ENCODE measurements around the gene ENPP4. TPM values are rescaled to one million over a fixed set of nuclear protein-coding genes. Genes with fewer than 3 reads are reported as not detected.
"Not testable (repeated sequence)": the region's sequence is repeated elsewhere in the genome, so short reads cannot be mapped to it uniquely, and the experiment has no call there.

Gene ENPP4
- total RNA-seq, 1 donor = 6.5 TPM

DNA sequence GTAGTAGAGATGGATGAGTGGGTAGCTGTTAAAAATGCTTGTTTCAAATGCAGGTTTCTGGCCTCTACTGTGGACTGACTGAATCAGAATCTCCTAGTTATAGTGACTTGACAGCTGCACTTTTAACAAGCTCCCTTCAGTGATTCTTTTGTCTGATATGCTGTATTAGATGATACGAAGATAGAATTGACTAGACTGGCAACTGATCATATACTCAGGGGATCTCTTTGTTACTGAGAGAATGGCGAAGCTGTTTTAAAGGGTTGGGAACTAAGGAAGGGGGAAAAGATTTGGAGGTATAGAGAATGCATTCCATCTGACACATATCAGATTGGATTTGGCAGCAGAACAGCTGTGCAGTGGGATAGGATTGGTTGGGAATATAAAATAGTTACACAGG is 7.0 kb downstream of the ENPP4 start:
- Histone ChIP-seq H2AFZ (ENCODE audit: low read length) (no peak overlapping the region), H3K9me3 (ENCODE audit: low read depth, low read length) (no peaks in the 10 kb centered on the region), H3K4me2 (ENCODE audit: insufficient read depth, low read length) (no peak overlapping the region), H3K4me1 (ENCODE audit: insufficient read depth, low read length) (no peaks in the 10 kb centered on the region), H3K4me3 (ENCODE audit: insufficient read depth, low read length) (no peak overlapping the region), H3K79me2 (ENCODE audit: insufficient read depth, low read length) (no peaks in the 10 kb centered on the region), H3K27ac (ENCODE audit: low read depth, low read length) (no peak overlapping the region), H3K27me3 (ENCODE audit: insufficient read depth, low read length) (no peaks in the 10 kb centered on the region), H4K20me1 (ENCODE audit: insufficient read depth, low read length) (no peaks in the 10 kb centered on the region), H3K36me3 (ENCODE audit: insufficient read depth, low read length) (no peaks in the 10 kb centered on the region)
- no peak for DNase-seq (ENCODE audit: insufficient read length, low spot score, missing footprints)
- TF ChIP-seq, protein P1, sequence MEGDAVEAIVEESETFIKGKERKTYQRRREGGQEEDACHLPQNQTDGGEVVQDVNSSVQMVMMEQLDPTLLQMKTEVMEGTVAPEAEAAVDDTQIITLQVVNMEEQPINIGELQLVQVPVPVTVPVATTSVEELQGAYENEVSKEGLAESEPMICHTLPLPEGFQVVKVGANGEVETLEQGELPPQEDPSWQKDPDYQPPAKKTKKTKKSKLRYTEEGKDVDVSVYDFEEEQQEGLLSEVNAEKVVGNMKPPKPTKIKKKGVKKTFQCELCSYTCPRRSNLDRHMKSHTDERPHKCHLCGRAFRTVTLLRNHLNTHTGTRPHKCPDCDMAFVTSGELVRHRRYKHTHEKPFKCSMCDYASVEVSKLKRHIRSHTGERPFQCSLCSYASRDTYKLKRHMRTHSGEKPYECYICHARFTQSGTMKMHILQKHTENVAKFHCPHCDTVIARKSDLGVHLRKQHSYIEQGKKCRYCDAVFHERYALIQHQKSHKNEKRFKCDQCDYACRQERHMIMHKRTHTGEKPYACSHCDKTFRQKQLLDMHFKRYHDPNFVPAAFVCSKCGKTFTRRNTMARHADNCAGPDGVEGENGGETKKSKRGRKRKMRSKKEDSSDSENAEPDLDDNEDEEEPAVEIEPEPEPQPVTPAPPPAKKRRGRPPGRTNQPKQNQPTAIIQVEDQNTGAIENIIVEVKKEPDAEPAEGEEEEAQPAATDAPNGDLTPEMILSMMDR (IDR thresholded peaks at IDR 0.05; ENCODE audit: extremely low read depth, low read depth, low read length) = no peak

DNA sequence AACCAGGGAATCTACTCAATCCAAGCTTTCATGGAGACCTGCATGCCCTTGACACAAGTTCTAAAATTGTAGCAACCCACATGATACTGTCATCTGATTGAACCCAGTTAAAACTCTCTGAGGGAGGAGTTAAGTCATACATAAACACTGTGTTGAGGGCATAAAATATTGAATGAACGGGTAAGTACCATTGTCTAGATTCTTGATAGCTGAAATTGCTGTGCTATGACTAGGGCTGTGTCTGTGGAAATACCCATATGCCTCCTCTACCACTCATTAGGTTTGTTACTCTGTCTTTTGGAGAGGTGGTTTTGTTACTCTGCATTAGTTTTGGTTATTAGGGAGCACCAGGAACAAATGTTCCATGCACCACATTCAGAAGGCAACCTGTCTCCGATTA is 7.6 kb downstream of the ENPP4 start:
- Histone ChIP-seq H4K20me1 (ENCODE audit: insufficient read depth, low read length) (no peaks in the 10 kb centered on the region), H3K4me1 (ENCODE audit: insufficient read depth, low read length) (no peaks in the 10 kb centered on the region), H3K36me3 (ENCODE audit: insufficient read depth, low read length) (no peaks in the 10 kb centered on the region), H3K27me3 (ENCODE audit: insufficient read depth, low read length) (no peaks in the 10 kb centered on the region), H3K4me3 (ENCODE audit: insufficient read depth, low read length) (no peak overlapping the region), H3K9me3 (ENCODE audit: low read depth, low read length) (no peaks in the 10 kb centered on the region), H3K27ac (ENCODE audit: low read depth, low read length) (no peak overlapping the region), H3K79me2 (ENCODE audit: insufficient read depth, low read length) (no peaks in the 10 kb centered on the region), H2AFZ (ENCODE audit: low read length) (no peak overlapping the region), H3K4me2 (ENCODE audit: insufficient read depth, low read length) (no peak overlapping the region)
- no peak for DNase-seq (ENCODE audit: insufficient read length, low spot score, missing footprints)
- TF ChIP-seq, protein P1 (IDR thresholded peaks at IDR 0.05; ENCODE audit: extremely low read depth, low read depth, low read length) = no peak

DNA sequence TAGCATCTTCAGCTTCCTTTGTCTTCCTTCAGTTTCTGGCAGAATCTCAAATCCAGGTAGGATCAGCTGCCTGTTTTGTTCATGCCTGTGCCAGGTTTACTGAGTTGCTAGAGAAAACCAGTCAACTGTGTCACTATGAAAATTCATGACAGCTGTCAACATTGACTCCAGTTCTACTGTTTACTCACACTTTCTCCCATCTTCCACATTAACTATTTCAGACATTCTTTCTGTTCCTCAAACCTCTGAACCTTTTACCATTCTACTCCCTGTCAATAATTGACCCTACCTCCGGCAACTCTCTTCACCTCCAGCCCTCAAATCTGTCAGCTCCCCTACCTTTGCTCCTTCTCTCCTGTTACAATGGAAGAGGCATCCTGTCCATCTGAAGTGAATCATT is 8.5 kb downstream of the ENPP4 start:
- DNase-seq (ENCODE audit: insufficient read length, low spot score, missing footprints) = no peak
- Histone ChIP-seq H3K27ac (ENCODE audit: low read depth, low read length) (no peak overlapping the region), H4K20me1 (ENCODE audit: insufficient read depth, low read length) (no peaks in the 10 kb centered on the region), H2AFZ (ENCODE audit: low read length) (no peak overlapping the region), H3K79me2 (ENCODE audit: insufficient read depth, low read length) (no peaks in the 10 kb centered on the region), H3K4me2 (ENCODE audit: insufficient read depth, low read length) (no peak overlapping the region), H3K4me3 (ENCODE audit: insufficient read depth, low read length) (no peak overlapping the region), H3K4me1 (ENCODE audit: insufficient read depth, low read length) (no peaks in the 10 kb centered on the region), H3K36me3 (ENCODE audit: insufficient read depth, low read length) (no peaks in the 10 kb centered on the region), H3K9me3 (ENCODE audit: low read depth, low read length) (no peaks in the 10 kb centered on the region), H3K27me3 (ENCODE audit: insufficient read depth, low read length) (no peaks in the 10 kb centered on the region)
- TF ChIP-seq, protein P1 (IDR thresholded peaks at IDR 0.05; ENCODE audit: extremely low read depth, low read depth, low read length) = no peak

DNA sequence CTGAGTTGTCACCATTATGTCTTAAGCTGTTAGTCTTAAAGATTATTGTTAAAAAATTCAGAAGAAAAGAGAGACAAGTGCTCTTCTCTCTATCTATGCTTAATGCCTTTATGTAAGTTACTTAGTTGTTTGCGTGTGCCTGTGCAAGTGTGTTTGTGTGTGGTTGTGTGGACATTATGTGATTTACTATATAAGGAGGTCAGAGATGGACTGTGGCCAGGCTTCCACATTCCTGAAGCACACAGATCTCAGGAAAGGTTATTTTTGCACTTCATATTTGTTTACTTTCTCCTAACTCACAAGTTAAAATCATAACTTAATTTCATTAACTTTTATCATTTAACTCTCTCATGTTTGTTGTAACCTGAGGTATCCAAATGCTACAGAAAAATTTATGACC is 14.5 kb downstream of the ENPP4 start:
- DNase-seq (ENCODE audit: insufficient read length, low spot score, missing footprints) = no peak
- no peaks in the 10 kb centered on the region for H3K36me3 ChIP-seq (ENCODE audit: insufficient read depth, low read length)
- H3K4me3 ChIP-seq (ENCODE audit: insufficient read depth, low read length) = no peak overlapping the region
- H2AFZ ChIP-seq (ENCODE audit: low read length) = no peak overlapping the region
- H4K20me1 ChIP-seq (ENCODE audit: insufficient read depth, low read length) = no peaks in the 10 kb centered on the region
- TF ChIP-seq, protein P1 (IDR thresholded peaks at IDR 0.05; ENCODE audit: extremely low read depth, low read depth, low read length) = no peak
- H3K27me3 ChIP-seq (ENCODE audit: insufficient read depth, low read length) = no peaks in the 10 kb centered on the region
- no peaks in the 10 kb centered on the region for H3K9me3 ChIP-seq (ENCODE audit: low read depth, low read length)
- H3K79me2 ChIP-seq (ENCODE audit: insufficient read depth, low read length) = no peaks in the 10 kb centered on the region
- no peak overlapping the region for H3K4me2 ChIP-seq (ENCODE audit: insufficient read depth, low read length)
- no peaks in the 10 kb centered on the region for H3K4me1 ChIP-seq (ENCODE audit: insufficient read depth, low read length)
- no peak overlapping the region for H3K27ac ChIP-seq (ENCODE audit: low read depth, low read length)

DNA sequence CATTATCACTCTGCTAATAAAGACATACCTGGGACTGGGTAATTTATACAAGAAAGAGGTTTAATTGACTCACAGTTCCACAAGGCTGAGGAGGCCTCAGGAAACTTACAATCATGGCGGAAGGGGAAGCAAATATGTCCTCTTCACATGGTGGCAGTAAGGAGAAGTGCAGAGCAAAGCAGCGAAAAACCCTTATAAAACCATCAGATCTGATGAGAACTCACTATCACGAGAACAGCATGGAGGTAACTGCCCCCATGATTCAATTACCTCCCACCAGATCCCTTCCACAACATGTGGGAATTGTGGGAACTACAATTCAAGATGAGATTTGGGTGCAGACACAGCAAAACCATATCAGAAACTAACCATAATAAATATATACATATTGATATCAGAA is 19.3 kb downstream of the ENPP4 start:
- H3K4me3 ChIP-seq (ENCODE audit: insufficient read depth, low read length); H3K36me3 ChIP-seq (ENCODE audit: insufficient read depth, low read length); H3K27ac ChIP-seq (ENCODE audit: low read depth, low read length); H3K27me3 ChIP-seq (ENCODE audit: insufficient read depth, low read length); H3K4me2 ChIP-seq (ENCODE audit: insufficient read depth, low read length); H3K4me1 ChIP-seq (ENCODE audit: insufficient read depth, low read length); H3K79me2 ChIP-seq (ENCODE audit: insufficient read depth, low read length); H4K20me1 ChIP-seq (ENCODE audit: insufficient read depth, low read length); H3K9me3 ChIP-seq (ENCODE audit: low read depth, low read length); DNase-seq (ENCODE audit: insufficient read length, low spot score, missing footprints); H2AFZ ChIP-seq (ENCODE audit: low read length): not testable (repeated sequence)
